Kidney epithelial cell (primary cell): Measurements from ENCODE around the gene STAC. TPM values are rescaled to one million over a fixed set of nuclear protein-coding genes. Genes with fewer than 3 reads are reported as not detected.

Source experiments
- DNase-seq: peaks from one replicate; pipeline ENCODE4 v3.0.0-alpha.2; 2010; ENCODE audit warnings: low read depth
- H3K27me3 ChIP-seq: 2 replicates; pipeline ENCODE4 v1.6.0; 2011; ENCODE audit warnings: low read length; ENCODE audit not compliant: control insufficient read depth, insufficient read depth
- H3K36me3 ChIP-seq: 2 replicates; pipeline ENCODE4 v1.5.1; 2011; ENCODE audit warnings: low read length; ENCODE audit not compliant: control insufficient read depth, insufficient read depth
- H3K4me3 ChIP-seq: 2 replicates; pipeline ENCODE4 v1.5.1; 2011; ENCODE audit warnings: low read depth, mild to moderate bottlenecking, control low read depth, low read length
- CTCF ChIP-seq: IDR thresholded peaks from 2 replicates; pipeline ENCODE4 v1.5.1; 2011; ENCODE audit warnings: mild to moderate bottlenecking, moderate library complexity, low read length, control low read depth, inconsistent platforms; ENCODE audit not compliant: insufficient read depth, poor library complexity, severe bottlenecking
- total RNA-seq: library from RNA; depleted of rRNA; stranded (reverse); fragments of >200 nt; gene quantifications from 2 replicates; pipeline ENCODE4 v1.2.3, GENCODE V29; 2015

Gene STAC
- total RNA-seq, 1 donor from 2014 or later = 15.3 TPM

GRCh38 chr3:36487616-36488015 lies 107.3 kb downstream of the STAC start:
- H3K4me3 ChIP-seq = no peak overlapping the region
- no peak for DNase-seq
- no peaks in the 10 kb centered on the region for H3K36me3 ChIP-seq
- H3K27me3 ChIP-seq = no peaks in the 10 kb centered on the region
- TF ChIP-seq CTCF = no peak

GRCh38 chr3:36488077-36488789 lies 107.9 kb downstream of the STAC start:
- no peaks in the 10 kb centered on the region for H3K27me3 ChIP-seq
- no peak overlapping the region for H3K4me3 ChIP-seq
- DNase-seq = peak; percentile 74
- no peaks in the 10 kb centered on the region for H3K36me3 ChIP-seq
- no peak for TF ChIP-seq CTCF

- DNase-seq = no peak
- no peaks in the 10 kb centered on the region for H3K36me3 ChIP-seq
- H3K27me3 ChIP-seq = no peaks in the 10 kb centered on the region
- no peak overlapping the region for H3K4me3 ChIP-seq
- TF ChIP-seq CTCF = no peak
These were observed 108.8 kb downstream of the STAC start for GRCh38 chr3:36489101-36489500.

GRCh38 chr3:36489679-36490425 lies 109.5 kb downstream of the STAC start:
- no peaks in the 10 kb centered on the region for H3K36me3 ChIP-seq
- no peak overlapping the region for H3K4me3 ChIP-seq
- no peaks in the 10 kb centered on the region for H3K27me3 ChIP-seq
- no peak for TF ChIP-seq CTCF
- DNase-seq = no peak

GRCh38 chr3:36493051-36493450 lies 112.7 kb downstream of the STAC start:
- Histone ChIP-seq H3K27me3 (no peaks in the 10 kb centered on the region), H3K36me3 (no peaks in the 10 kb centered on the region), H3K4me3 (no peak overlapping the region)
- TF ChIP-seq CTCF = no peak
- no peak for DNase-seq
